Psoas muscle (tissue), 8 donors: Measurements from ENCODE around the gene PCDH1. TPM values are rescaled to one million over a fixed set of nuclear protein-coding genes. Genes with fewer than 3 reads are reported as not detected.

Source experiments
- ATAC-seq, 4 donors: fragments of 200-7000 bp; cut with Tn5 transposase; one replicate each; pipeline ENCODE4 v1.9.1; 2020; ENCODE audit warnings: moderate library complexity in 3 of 4, mild to moderate bottlenecking in 2 of 4
- DNase-seq, 2 donors: peaks; one replicate each; pipeline ENCODE4 v3.0.0-alpha.2; 2020
- H3K27ac ChIP-seq: fragments of 200-600 bp; one replicate; pipeline ENCODE4 v1.8.0; 2022
- H3K27me3 ChIP-seq, 3 donors: fragments of 200-600 bp in 1 of 3; one replicate each; pipeline versions ENCODE4 v1.6.1 to v1.8.0; 2013 to 2022; ENCODE audit warnings: low read length in 2 of 3, mild to moderate bottlenecking in 2 of 3, moderate library complexity in 1 of 3; ENCODE audit not compliant: insufficient read depth in 3 of 3
- H3K36me3 ChIP-seq, 2 donors: fragments of 200-600 bp in 1 of 2; one replicate each; pipeline versions ENCODE4 v1.6.1 to v1.8.0; 2013 to 2022; ENCODE audit warnings: low read depth in 1 of 2, mild to moderate bottlenecking in 1 of 2, moderate library complexity in 1 of 2; ENCODE audit not compliant: insufficient read depth in 1 of 2
- H3K4me1 ChIP-seq: fragments of 200-600 bp; one replicate; pipeline ENCODE4 v1.8.0; 2022
- H3K4me3 ChIP-seq: fragments of 200-600 bp; one replicate; pipeline ENCODE4 v1.8.0; 2022; ENCODE audit warnings: mild to moderate bottlenecking
- H3K9me3 ChIP-seq: fragments of 200-600 bp; one replicate; pipeline ENCODE4 v1.8.0; 2022
- CTCF ChIP-seq: fragments of 200-600 bp; IDR thresholded peaks from one replicate; pipeline ENCODE4 v1.8.0; 2022; ENCODE audit warnings: antibody characterized with exemption
- WGBS, 3 donors: extraction: QIAGEN DNeasy Blood & Tissue Kit; methylation state at CpG; one replicate each; pipeline versions ENCODE4 v1.1.6 to v1.1.7; 2013; 5-methylcytosine and 5-hydroxymethylcytosine counted together
- intact Hi-C, 2 donors: fragments of 100-400 bp; cut with DNase I; formaldehyde crosslinking; loops; one replicate each; pipeline versions ENCODE4 v1.11.0 to v1.14.2; 2022
- polyA plus RNA-seq, 3 donors: library from polyadenylated mRNA; stranded (reverse); fragments of 200-250 nt; gene quantifications; one replicate each; pipeline ENCODE4 v1.2.3, GENCODE V29; 2013
- total RNA-seq, 4 donors: library from RNA; stranded (reverse); fragmentation: NEBNext Ultra II Directional in 2 of 4; extraction: Animal tissue kit (Norgen Biotek cat#: 25700) in 2 of 4; gene quantifications; one replicate each; pipeline versions ENCODE4 v1.2.1 to v1.2.4, GENCODE V29; 2021 to 2023
- donor health status: healthy with polysubstance abuse.
- donor health status: DM: no; HTN: no; CAD: no; lungs with moderate emphysema.
- donor health status: Bipolar disorder and iron deficiency.
- donor health status: healthy.
- donor health status: DM: yes; HTN: yes; CAD: no.
- donor health status: DM: no; HTN: no; CAD: no.
- donor health status: DM: no; HTN: no; CAD: no.
- donor health status: DM: yes; HTN: yes; CAD: no.

The PCDH1 gene
- total and polyA plus RNA-seq, 7 donors, result 4.2 to 17.4 (median 10.1) TPM

- Histone ChIP-seq H3K4me3 (no peak overlapping the region), H3K9me3 (no peaks in the 10 kb centered on the region), H3K27ac (no peak overlapping the region), H3K27me3 (peaks cover 0 to 47% (median 11%) of the 10 kb centered on the region in 3 donors), H3K4me1 (peaks cover 13% of the 10 kb centered on the region), H3K36me3 (no peaks in the 10 kb centered on the region)
- DNase-seq, result no peak
- 14 to 23% (median 14%) methylated on average over 13 of the region's 13 CpGs for WGBS, 3 donors
- no peak for ATAC-seq
- TF ChIP-seq CTCF, result no peak
- intact Hi-C loops, result loop anchor here in 1 of 2 donors (5.0 kb wide), 1 partner anchor 70 kb away; no protein-coding TSS in a partner anchor
Observed at GRCh38 chr5:141882594-141883183, 4.5 kb upstream of the PCDH1 start.

DNA sequence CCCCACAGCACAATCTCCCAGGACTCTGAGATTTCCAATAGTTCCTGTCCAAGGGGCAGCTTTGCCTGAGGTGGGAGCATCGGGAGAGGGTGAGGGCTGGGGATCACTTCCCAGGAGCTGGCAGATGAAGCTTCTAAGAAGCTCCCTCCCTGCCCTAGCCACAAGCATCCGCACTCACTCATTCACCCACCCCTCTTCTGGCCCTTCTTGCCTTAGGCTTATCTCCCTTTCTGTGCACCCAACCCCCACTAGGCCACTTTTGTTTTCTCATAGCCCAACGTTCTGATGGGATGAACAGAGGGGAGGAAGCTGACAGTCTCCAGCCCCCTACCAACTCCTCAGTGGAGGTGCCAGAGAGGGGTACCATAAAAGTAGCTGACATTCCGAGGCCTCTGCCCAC is 3.7 kb upstream of the PCDH1 start:
- no peak for TF ChIP-seq CTCF
- Histone ChIP-seq H3K4me3 (no peak overlapping the region), H3K27ac (peak overlapping the region; percentile 2), H3K27me3 (peaks cover 0 to 54% (median 11%) of the 10 kb centered on the region in 3 donors), H3K9me3 (no peaks in the 10 kb centered on the region), H3K4me1 (peaks cover 18% of the 10 kb centered on the region), H3K36me3 (no peaks in the 10 kb centered on the region)
- intact Hi-C loops, result loop anchor here in 1 of 2 donors (2.0 to 5.0 kb wide), 2 partner anchors 70 to 187 kb away; no protein-coding TSS in a partner anchor
- DNase-seq (no peak), ATAC-seq (no peak)
- 16 to 20% (median 16%) methylated on average over 4 of the region's 4 CpGs for WGBS, 3 donors

DNA sequence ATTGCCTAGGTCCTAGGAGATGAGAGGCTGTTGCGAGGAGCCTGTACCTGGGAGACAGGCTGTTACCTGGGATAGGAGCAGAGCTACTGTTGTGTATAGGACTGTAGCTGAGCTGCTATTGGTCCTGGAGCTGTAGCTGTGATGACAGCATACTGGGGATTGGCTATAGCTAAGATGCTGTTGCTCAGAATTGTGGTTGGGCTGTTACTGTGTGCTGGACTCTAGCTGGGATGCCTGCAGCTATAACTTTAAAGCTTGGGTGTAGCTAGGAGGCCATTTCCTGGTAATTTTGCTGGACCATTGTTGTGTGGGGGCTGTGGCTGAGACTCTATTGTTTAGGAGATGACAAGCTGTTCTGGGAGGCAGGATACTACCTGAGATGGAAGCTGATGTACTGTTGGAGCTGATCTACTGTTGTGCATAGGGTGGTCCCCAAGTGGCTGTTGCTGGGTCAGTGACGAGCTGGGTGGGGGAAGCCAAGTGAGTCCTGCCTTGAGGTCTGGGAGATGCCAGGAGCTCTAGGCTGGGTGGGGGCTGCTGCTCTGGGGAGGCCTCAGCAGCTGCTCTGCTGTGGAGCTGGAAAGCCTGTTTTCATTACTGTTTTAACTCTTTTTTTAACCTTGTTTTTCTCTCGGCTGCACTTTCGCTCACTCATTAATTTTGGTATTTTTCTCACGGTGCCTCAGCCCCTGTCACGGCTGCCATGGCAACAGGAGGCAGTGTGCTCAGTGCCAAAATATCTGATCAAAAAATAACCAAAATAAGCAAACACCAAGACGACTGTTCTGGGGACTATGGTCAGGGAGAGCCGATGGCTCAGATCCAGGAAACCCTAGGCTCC is 3.0 kb upstream of the PCDH1 start:
- Histone ChIP-seq H3K4me3 (no peak overlapping the region), H3K4me1 (peaks cover 24% of the 10 kb centered on the region), H3K27me3 (peaks cover 0 to 56% (median 16%) of the 10 kb centered on the region in 3 donors), H3K27ac (peak overlapping the region; percentile 2), H3K36me3 (no peaks in the 10 kb centered on the region), H3K9me3 (no peaks in the 10 kb centered on the region)
- ATAC-seq, result no peak
- intact Hi-C loops, result loop anchor here in 1 of 2 donors (2.0 to 5.0 kb wide), 2 partner anchors 71 to 186 kb away; no protein-coding TSS in a partner anchor
- TF ChIP-seq CTCF, result no peak
- 26 to 34% (median 27%) methylated on average over 8 of the region's 8 CpGs for WGBS, 3 donors
- DNase-seq, result no peak

- Histone ChIP-seq H3K36me3 (no peaks in the 10 kb centered on the region), H3K27ac (no peak overlapping the region), H3K27me3 (peaks cover 0 to 62% (median 22%) of the 10 kb centered on the region in 3 donors), H3K9me3 (no peaks in the 10 kb centered on the region), H3K4me1 (peaks cover 24% of the 10 kb centered on the region), H3K4me3 (no peak overlapping the region)
- TF ChIP-seq CTCF, result no peak
- no peak for ATAC-seq
- WGBS, 3 donors, result 25 to 27% (median 26%) methylated on average over 7 of the region's 7 CpGs
- DNase-seq, result no peak
- intact Hi-C loops, result loop anchor here (1.0 to 5.0 kb wide), 7 partner anchors 72 to 187 kb away; no protein-coding TSS in a partner anchor
Observed at GRCh38 chr5:141879941-141880738, 1.9 kb upstream of the PCDH1 start.
